Heart right ventricle (tissue), 16 donors: ENCODE data around the gene BRAF. TPM values are rescaled to one million over a fixed set of nuclear protein-coding genes. Genes with fewer than 3 reads are reported as not detected.

Experiments used
- ATAC-seq, 8 donors: fragments of 200-7000 bp; cut with Tn5 transposase; one replicate each; pipeline ENCODE4 v1.9.1; 2020; ENCODE audit warnings: mild to moderate bottlenecking in 8 of 8, moderate library complexity in 8 of 8, moderate number of reproducible peaks in 1 of 8
- DNase-seq, 2 donors: peaks; one replicate each; pipeline ENCODE4 v3.0.0-alpha.2; 2020
- H3K27ac ChIP-seq, 10 donors: fragments of 200-600 bp; sonication (generic) in 2 of 10; one replicate each; pipeline versions ENCODE4 v1.5.0 to v1.8.0; 2020 to 2022; ENCODE audit warnings: mild to moderate bottlenecking in 3 of 10
- H3K27me3 ChIP-seq, 7 donors: fragments of 200-600 bp; one replicate each; pipeline ENCODE4 v1.8.0; 2021 to 2022; ENCODE audit warnings: mild to moderate bottlenecking in 2 of 7
- H3K36me3 ChIP-seq, 9 donors: fragments of 200-600 bp; sonication (generic) in 1 of 9; one replicate each; pipeline versions ENCODE4 v1.5.0 to v1.8.0; 2020 to 2022; ENCODE audit warnings: mild to moderate bottlenecking in 2 of 9
- H3K4me1 ChIP-seq, 9 donors: fragments of 200-600 bp; sonication (generic) in 1 of 9; one replicate each; pipeline versions ENCODE4 v1.5.0 to v1.8.0; 2020 to 2022; ENCODE audit warnings: mild to moderate bottlenecking in 4 of 9
- H3K4me3 ChIP-seq, 10 donors: fragments of 200-600 bp; sonication (generic) in 2 of 10; one replicate each; pipeline versions ENCODE4 v1.5.0 to v1.8.0; 2020 to 2022; ENCODE audit warnings: mild to moderate bottlenecking in 7 of 10, moderate library complexity in 2 of 10
- H3K9me3 ChIP-seq, 11 donors: fragments of 200-600 bp in 10 of 11; sonication (generic) in 2 of 11; one replicate each; pipeline versions ENCODE4 v1.5.0 to v1.8.0; 2013 to 2022; ENCODE audit warnings: mild to moderate bottlenecking in 2 of 11, control low read depth in 1 of 11, moderate library complexity in 1 of 11
- CTCF ChIP-seq, 9 donors: fragments of 200-600 bp; sonication (generic) in 2 of 9; IDR thresholded peaks; one replicate each; pipeline versions ENCODE4 v1.5.0 to v1.8.0; 2021 to 2022; ENCODE audit warnings: antibody characterized with exemption in 9 of 9, mild to moderate bottlenecking in 5 of 9, moderate library complexity in 1 of 9
- WGBS, 2 donors: extraction: QIAGEN DNeasy Blood & Tissue Kit; methylation state at CpG; one replicate each; pipeline ENCODE4 v1.1.7; 2013; ENCODE audit warnings: inconsistent platforms in 1 of 2; 5-methylcytosine and 5-hydroxymethylcytosine counted together
- intact Hi-C, 10 donors: fragments of 100-400 bp; cut with DNase I; formaldehyde crosslinking; loops; one replicate each; pipeline versions ENCODE4 v1.11.1 to v1.14.2; 2022
- polyA plus RNA-seq, 2 donors: library from polyadenylated mRNA; stranded (reverse); fragments of 200-250 nt; gene quantifications; one replicate each; pipeline ENCODE4 v1.2.3, GENCODE V29; 2013
- total RNA-seq, 10 donors: library from RNA; stranded (reverse); fragmentation: NEBNext Ultra II Directional in 3 of 10; extraction: Animal tissue kit (Norgen Biotek cat#: 25700) in 3 of 10; gene quantifications; one replicate each; pipeline versions ENCODE4 v1.2.1 to v1.2.4, GENCODE V29; 2021 to 2023
- donor health status: Arrhythmogenic right ventricular cardiomyopathy.
- donor health status: ischemic (EF 13 %, LVEDD 7.1; RV severe dilation, severe dysfunction).
- donor health status: healthy with polysubstance abuse.
- donor health status: DM: no; HTN: yes; CAD: no.
- donor health status: DM: no; HTN: no; CAD: no.
- donor health status: ischemic (EF 25% LVEDD 6.9; RV normal size, moderate dysfunction).
- donor health status: ischemic (EF 25% LVEDD 5.7; RV mildly dilated, moderate dysfunction).
- donor health status: healthy.
- donor health status: DM: yes; HTN: yes; CAD: no.
- donor health status: Ischemic cardiomyopathy.
- donor health status: ischemic (EF 35%, LVEDD 5.7; RV mildly dilated, moderate dysfunction).
- donor health status: nonischemic (EF 11% LVEDD 7.7; RV severe dilation, severe dysfunction).
- donor health status: DM: yes; HTN: yes; CAD: no.
- donor health status: PGD.
- donor health status: ischemic (EF 29% LVEDD 5.4; RV normal size, mild dysfunction).
- donor health status: nonischemic (EF 23%, LVEDD 6.1; RV moderate dilation, normal function).

The BRAF gene
- total and polyA plus RNA-seq, 12 donors = 3.8 to 36.8 (median 23.2) TPM

GRCh38 chr7:140673774-140674155 lies 251.0 kb downstream of the BRAF start:
- H3K27ac ChIP-seq = peak overlapping the region in 8 of 10 donors; percentile 71 to 89 (median 85)
- peak overlapping the region; percentile 62 to 99 (median 78) for H3K4me3 ChIP-seq
- H3K36me3 ChIP-seq = peaks cover 0 to 14% (median 0%) of the 10 kb centered on the region in 9 donors
- 27 to 37% methylated on average over 18 of the region's 18 CpGs for WGBS, 2 donors
- no peaks in the 10 kb centered on the region for H3K27me3 ChIP-seq
- H3K4me1 ChIP-seq = peaks cover 0 to 35% (median 33%) of the 10 kb centered on the region in 9 donors
- H3K9me3 ChIP-seq = no peaks in the 10 kb centered on the region
- peak; percentile 1 to 42 (median 21) for ATAC-seq
- intact Hi-C loops = loop anchor here in 4 of 10 donors (10.0 kb wide), 1 partner anchor 341 kb away; the partner anchor contains the start of gene MRPS33 (in 4 of the 4)
- DNase-seq = no peak
- TF ChIP-seq CTCF (IDR thresholded peaks at IDR 0.05) = no peak

- Histone ChIP-seq H3K27me3 (no peaks in the 10 kb centered on the region), H3K4me1 (peaks cover 0 to 35% (median 33%) of the 10 kb centered on the region in 9 donors), H3K27ac (peak overlapping the region; percentile 56 to 89 (median 80)), H3K9me3 (no peaks in the 10 kb centered on the region), H3K4me3 (peak overlapping the region; percentile 62 to 99 (median 78)), H3K36me3 (peaks cover 0 to 10% (median 0%) of the 10 kb centered on the region in 9 donors)
- ATAC-seq = peak; percentile 53 to 76 (median 64)
- 0% methylated on average over 68 to 72 of the region's 72 CpGs for WGBS, 2 donors
- peak; percentile 23 to 52 for DNase-seq
- TF ChIP-seq CTCF (IDR thresholded peaks at IDR 0.05) = no peak
- intact Hi-C loops = loop anchor here in 4 of 10 donors (10.0 kb wide), 1 partner anchor 342 kb away; the partner anchor contains the start of gene MRPS33 (in 4 of the 4)
Observed at GRCh38 chr7:140673063-140673773, 251.5 kb downstream of the BRAF start.

GRCh38 chr7:140672382-140673062 lies 252.2 kb downstream of the BRAF start, which contains the start of gene ADCK2:
Gene ADCK2, plus strand, starts transcription at chr7:140672945. Its CDS starts 386 bp downstream, at chr7:140673331.
- Histone ChIP-seq H3K9me3 (no peaks in the 10 kb centered on the region), H3K36me3 (peaks cover 0 to 10% (median 0%) of the 10 kb centered on the region in 9 donors), H3K27me3 (no peaks in the 10 kb centered on the region), H3K4me3 (peak within 1 kb of the TSS; percentile 62 to 99 (median 78)), H3K27ac (peak within 1 kb of the TSS; percentile 56 to 89 (median 80)), H3K4me1 (peaks cover 0 to 35% (median 33%) of the 10 kb centered on the region in 9 donors)
- peak; percentile 40 to 74 for DNase-seq
- whole genome bisulfite sequencing, 2 donors = 1 to 2% methylated on average over 33 to 41 of the region's 41 CpGs
- intact Hi-C loops = loop anchor here in 4 of 10 donors (10.0 kb wide), 1 partner anchor 342 kb away; the partner anchor contains the start of gene MRPS33 (in 4 of the 4)
- TF ChIP-seq CTCF (IDR thresholded peaks at IDR 0.05) = no peak
- peak; percentile 37 to 87 (median 70) for ATAC-seq

GRCh38 chr7:140671966-140672365 lies 252.8 kb downstream of the BRAF start:
- Histone ChIP-seq H3K9me3 (no peaks in the 10 kb centered on the region), H3K4me1 (peaks cover 0 to 35% (median 33%) of the 10 kb centered on the region in 9 donors), H3K4me3 (peak overlapping the region in 1 of 10 donors; percentile 82), H3K27ac (no peak overlapping the region), H3K27me3 (no peaks in the 10 kb centered on the region), H3K36me3 (peaks cover 0 to 6% (median 0%) of the 10 kb centered on the region in 9 donors)
- DNase-seq (no peak), ATAC-seq (no peak)
- WGBS, 2 donors = 76 to 78% methylated on average over 15 of the region's 15 CpGs
- TF ChIP-seq CTCF (IDR thresholded peaks at IDR 0.05) = no peak
- intact Hi-C loops = loop anchor here in 4 of 10 donors (10.0 kb wide), 1 partner anchor 343 kb away; the partner anchor contains the start of gene MRPS33 (in 4 of the 4)
